Activated naive CD4-positive, alpha-beta T cell treated with anti-CD3 and anti-CD28 coated beads, Interleukin-2, amount 10 ng/mL, durations not matched to agents 7 days and 5 days (primary cell): Measurements from ENCODE around the gene SYTL2.

Experiments used
- CTCF ChIA-PET: fragments of 350-600 bp; sonication (Branson Sonifier 250); formaldehyde crosslinking; loops from one replicate; lab custom pipeline; 2021; ENCODE audit warnings: antibody characterized with exemption; lab: Charles Lee
- DNase-seq: peaks from one replicate; pipeline ENCODE4 v3.0.0-alpha.2; 2020
- H3K27ac Mint-ChIP-seq: one replicate; pipeline ENCODE4 v1.8.0; 2021; ENCODE audit warnings: mild to moderate bottlenecking, moderate library complexity, mixed read lengths
- H3K27me3 Mint-ChIP-seq: one replicate; pipeline ENCODE4 v1.8.0; 2021; ENCODE audit warnings: mild to moderate bottlenecking, mixed read lengths
- H3K36me3 Mint-ChIP-seq: one replicate; pipeline ENCODE4 v1.8.0; 2021; ENCODE audit warnings: mixed read lengths
- H3K4me1 Mint-ChIP-seq: one replicate; pipeline ENCODE4 v1.8.0; 2021; ENCODE audit warnings: mixed read lengths
- H3K4me3 Mint-ChIP-seq: one replicate; pipeline ENCODE4 v1.8.0; 2021; ENCODE audit warnings: mild to moderate bottlenecking, moderate library complexity, mixed read lengths
- H3K9me3 Mint-ChIP-seq: one replicate; pipeline ENCODE4 v1.8.0; 2021; ENCODE audit warnings: mixed read lengths

The SYTL2 gene

DNA sequence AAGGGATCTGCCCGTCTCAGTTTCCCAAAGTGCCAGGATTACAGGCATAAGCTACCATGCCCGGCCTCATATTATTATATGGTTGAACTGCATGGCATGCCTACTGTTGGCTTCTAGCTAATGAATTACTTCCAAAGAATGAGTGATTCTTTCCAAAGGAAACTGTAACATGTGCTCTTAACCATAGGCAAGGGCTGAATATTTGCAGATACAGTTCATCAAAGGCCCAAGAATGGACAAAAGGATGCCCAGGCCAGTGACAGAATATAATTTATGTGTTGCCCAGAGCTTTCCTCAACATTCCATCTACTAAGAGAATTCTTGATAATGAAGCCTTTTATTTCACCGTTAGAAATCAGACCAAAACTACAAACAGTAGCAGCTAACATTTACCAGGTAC lies 98.0 kb downstream of the SYTL2 start:
- no peaks in the 10 kb centered on the region for H3K9me3 Mint-ChIP-seq
- no peak for DNase-seq
- H3K36me3 Mint-ChIP-seq: peaks cover 6% of the 10 kb centered on the region
- H3K4me3 Mint-ChIP-seq: no peak overlapping the region
- no peak overlapping the region for H3K27ac Mint-ChIP-seq
- no peaks in the 10 kb centered on the region for H3K4me1 Mint-ChIP-seq
- H3K27me3 Mint-ChIP-seq: no peaks in the 10 kb centered on the region
- CTCF ChIA-PET: interaction anchor here (0.7 to 1.3 kb wide), 2 partner anchors 25 to 1604 kb away, joined by 3 read pairs; no protein-coding TSS in a partner anchor

DNA sequence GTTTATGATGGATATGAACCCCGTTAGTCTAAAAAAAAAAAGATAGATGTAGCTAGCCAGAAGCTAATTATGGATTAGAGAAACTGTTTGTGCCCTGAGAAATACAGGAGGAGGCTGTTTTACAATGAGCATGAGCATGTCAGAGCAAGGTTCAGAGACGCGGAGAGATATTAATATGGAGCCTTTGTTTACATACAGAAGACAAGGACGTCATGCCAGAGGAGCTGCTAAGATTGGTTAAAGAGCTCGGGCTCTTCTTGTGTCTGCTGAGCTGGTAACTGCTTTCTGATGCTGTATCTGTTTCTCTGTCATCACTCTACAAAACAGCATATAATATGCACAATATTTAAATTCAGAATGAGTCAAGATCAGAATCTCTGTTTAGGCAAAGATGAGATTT lies 100.0 kb downstream of the SYTL2 start:
- Mint-ChIP-seq H3K36me3 (peaks cover 19% of the 10 kb centered on the region), H3K4me3 (no peak overlapping the region), H3K27ac (no peak overlapping the region), H3K9me3 (no peaks in the 10 kb centered on the region), H3K4me1 (no peaks in the 10 kb centered on the region), H3K27me3 (no peaks in the 10 kb centered on the region)
- CTCF ChIA-PET: no interaction called here
- no peak for DNase-seq

DNA sequence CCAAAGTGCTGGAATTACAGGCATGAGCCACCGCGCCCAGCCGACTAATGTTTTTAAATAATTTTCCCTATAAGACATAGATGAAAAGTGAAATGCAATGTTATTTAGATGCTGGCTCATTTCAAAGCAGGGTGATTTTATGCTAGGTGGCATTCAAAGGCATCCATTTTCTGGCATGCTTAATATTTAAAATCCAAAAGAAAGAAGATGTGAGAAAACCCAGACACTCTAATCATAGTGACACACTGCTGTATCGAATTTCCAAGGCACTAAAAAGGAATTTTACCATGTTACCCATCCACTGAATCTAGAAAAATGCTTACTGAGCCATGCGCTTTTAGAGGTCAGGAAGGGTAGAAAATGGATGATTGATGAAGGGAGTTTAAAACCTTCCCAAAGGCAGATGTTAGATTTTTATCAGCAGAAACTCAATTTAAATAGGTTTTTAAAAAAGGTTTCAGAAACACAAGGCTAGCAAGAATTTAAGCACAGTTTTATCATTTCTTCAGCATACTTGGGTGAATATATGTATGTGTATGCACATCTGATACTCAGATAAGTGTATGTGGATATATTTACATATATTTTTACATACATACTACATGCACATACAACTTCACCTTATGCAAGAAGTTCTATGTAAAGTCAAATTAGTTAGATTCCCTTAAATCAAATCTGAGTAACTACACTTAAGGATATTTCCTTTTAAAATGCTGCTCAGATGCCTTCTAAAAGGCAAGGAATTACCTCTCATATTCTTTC lies 100.8 kb downstream of the SYTL2 start:
- no peaks in the 10 kb centered on the region for H3K9me3 Mint-ChIP-seq
- CTCF ChIA-PET: no interaction called here
- H3K4me3 Mint-ChIP-seq: no peak overlapping the region

DNA sequence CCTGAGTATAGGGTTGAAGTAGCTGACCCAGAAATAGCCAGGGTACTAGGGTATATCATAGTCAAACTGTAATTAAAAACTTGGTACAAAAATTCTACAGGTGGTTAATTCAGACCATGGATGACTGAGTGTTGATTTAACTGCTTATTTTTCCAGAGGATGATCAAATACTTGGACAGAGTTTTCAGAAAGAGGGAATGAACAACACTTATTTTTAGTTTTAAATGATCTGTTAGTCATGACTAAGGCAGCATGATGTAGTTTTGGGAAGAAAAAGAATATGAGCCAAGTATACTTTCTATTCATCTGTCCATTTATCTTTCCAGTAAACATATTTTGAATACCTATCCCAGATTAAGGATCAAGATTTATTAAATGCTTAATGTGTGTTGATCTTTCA lies 105.1 kb downstream of the SYTL2 start:
- Mint-ChIP-seq H3K36me3 (peaks cover 32% of the 10 kb centered on the region), H3K4me3 (no peak overlapping the region), H3K27ac (no peak overlapping the region), H3K4me1 (peaks cover 5% of the 10 kb centered on the region), H3K27me3 (no peaks in the 10 kb centered on the region), H3K9me3 (no peaks in the 10 kb centered on the region)
- DNase-seq: no peak
- CTCF ChIA-PET: no interaction called here

More for the DNA sequence above, 100.8 kb downstream of the SYTL2 start:
- Mint-ChIP-seq H3K27me3 (no peaks in the 10 kb centered on the region), H3K4me1 (no peaks in the 10 kb centered on the region), H3K27ac (no peak overlapping the region), H3K36me3 (peaks cover 20% of the 10 kb centered on the region)
- no peak for DNase-seq

DNA sequence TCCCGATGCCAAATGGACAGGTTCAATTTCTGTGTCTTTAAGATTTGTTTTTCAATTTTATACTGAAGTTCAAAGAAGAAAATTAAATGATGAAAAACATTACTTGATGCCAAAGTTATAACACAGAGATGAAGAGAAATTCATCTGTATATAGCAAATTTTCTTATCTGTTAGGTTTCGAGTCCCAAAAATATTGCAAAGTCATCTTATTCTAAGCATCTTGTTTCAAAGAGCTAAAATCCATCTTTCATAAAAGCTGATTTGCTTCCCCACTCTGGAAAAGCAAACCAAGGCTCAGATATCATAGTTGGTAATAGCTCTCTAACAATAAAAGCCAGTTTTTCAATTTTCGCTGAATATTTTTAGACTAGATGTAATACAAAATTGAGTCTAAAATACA lies 106.0 kb downstream of the SYTL2 start:
- DNase-seq: no peak
- Mint-ChIP-seq H3K27ac (no peak overlapping the region), H3K9me3 (no peaks in the 10 kb centered on the region), H3K36me3 (peaks cover 36% of the 10 kb centered on the region), H3K4me1 (peaks cover 14% of the 10 kb centered on the region), H3K27me3 (no peaks in the 10 kb centered on the region), H3K4me3 (no peak overlapping the region)
- CTCF ChIA-PET: no interaction called here

DNA sequence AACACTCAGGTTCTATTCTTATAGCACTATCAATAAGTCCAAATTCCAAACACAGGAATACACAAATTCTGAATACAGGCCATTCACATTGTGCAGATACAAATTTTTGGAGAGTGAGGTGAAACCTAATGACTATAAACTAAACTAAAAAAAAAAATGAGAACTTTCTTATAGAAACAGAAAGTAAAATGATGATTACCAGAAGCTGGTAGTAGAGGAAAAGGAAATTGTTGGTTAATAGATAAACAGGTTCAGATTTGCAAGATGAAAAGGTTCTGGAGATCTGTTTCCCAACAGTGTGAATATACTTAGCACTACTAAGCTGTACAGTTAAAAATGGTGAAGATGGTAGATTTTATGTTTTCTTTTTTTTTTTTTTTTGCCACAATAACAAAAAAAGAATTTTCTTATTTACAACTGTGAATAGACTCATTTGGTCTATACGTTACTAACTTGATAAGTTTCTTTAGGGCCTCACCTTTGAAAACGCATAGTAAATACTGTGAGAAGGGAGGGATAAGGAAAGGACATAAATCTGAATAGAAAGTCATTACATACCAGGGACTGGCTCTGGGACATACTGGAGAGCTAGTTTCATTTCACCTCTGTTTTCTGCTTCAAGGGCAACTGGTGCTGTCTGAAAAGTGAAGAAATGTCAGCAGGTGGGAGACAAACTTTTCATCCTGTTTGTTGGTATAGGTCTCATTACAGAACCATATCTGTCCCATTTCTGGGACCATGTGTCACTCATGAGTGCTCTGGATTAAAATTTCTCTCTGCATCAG lies 110.8 kb downstream of the SYTL2 start:
- Mint-ChIP-seq H3K4me3 (no peak overlapping the region), H3K36me3 (peaks cover 56% of the 10 kb centered on the region)

DNA sequence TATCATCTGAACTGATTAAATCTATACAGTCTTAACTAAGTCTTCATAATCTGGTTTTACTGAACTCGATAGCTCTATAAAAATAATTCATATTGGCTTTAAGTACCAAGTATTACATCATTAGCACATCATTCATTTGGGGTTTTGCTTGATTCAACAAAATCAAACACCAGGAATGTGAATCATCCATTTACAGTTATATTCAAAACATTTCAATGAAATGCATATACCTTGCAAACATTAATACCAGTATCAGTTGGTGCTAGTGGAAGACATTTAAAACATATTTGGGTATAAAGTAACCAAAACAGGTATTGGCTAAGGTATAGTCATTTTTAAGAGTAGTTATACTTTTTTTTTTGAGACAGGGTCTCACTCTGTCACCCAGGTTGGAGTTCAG lies 112.7 kb downstream of the SYTL2 start:
- Mint-ChIP-seq H3K4me3 (no peak overlapping the region), H3K4me1 (peaks cover 49% of the 10 kb centered on the region), H3K36me3 (peaks cover 58% of the 10 kb centered on the region), H3K27ac (no peak overlapping the region), H3K27me3 (no peaks in the 10 kb centered on the region), H3K9me3 (no peaks in the 10 kb centered on the region)
- CTCF ChIA-PET: interaction anchor here (0.9 to 4.3 kb wide), 6 partner anchors 11 to 129 kb away, joined by 3 to 22 read pairs (median 6); partner anchors contain the start of gene CCDC89
- no peak for DNase-seq

More for the DNA sequence above, 110.8 kb downstream of the SYTL2 start:
- H3K4me1 Mint-ChIP-seq: peaks cover 42% of the 10 kb centered on the region
- peak overlapping the region; percentile 76 for H3K27ac Mint-ChIP-seq
- DNase-seq: no peak
- H3K9me3 Mint-ChIP-seq: no peaks in the 10 kb centered on the region
- CTCF ChIA-PET: interaction anchor here (0.6 to 2.8 kb wide), 9 partner anchors 11 to 155 kb away, joined by 3 to 9 read pairs (median 4); partner anchors contain the start of genes CCDC83 and CCDC89
- H3K27me3 Mint-ChIP-seq: no peaks in the 10 kb centered on the region

DNA sequence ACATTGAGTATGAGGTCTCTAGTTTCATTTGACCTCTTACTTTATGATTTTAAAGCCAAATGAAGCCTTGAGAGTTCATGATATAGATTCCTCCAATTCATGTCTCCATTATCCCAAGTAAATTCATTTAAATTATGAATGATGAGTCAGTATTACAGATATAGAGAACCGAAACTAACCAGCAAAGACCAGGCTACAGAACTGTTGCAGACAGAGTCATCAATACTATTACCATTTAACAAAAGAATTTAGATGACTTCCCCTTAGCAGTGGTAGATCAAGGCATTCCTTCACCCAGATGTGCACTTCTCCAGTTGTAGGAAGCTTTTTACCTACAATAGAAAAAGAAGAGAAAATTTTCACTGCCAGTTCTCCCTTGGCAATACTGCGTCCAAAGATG lies 113.2 kb downstream of the SYTL2 start:
- CTCF ChIA-PET: interaction anchor here (1.2 to 4.3 kb wide), 2 partner anchors 48 to 129 kb away, joined by 4 to 22 read pairs; no protein-coding TSS in a partner anchor
- Mint-ChIP-seq H3K27ac (no peak overlapping the region), H3K4me1 (peaks cover 49% of the 10 kb centered on the region), H3K27me3 (no peaks in the 10 kb centered on the region), H3K36me3 (peaks cover 58% of the 10 kb centered on the region), H3K4me3 (no peak overlapping the region), H3K9me3 (no peaks in the 10 kb centered on the region)
- no peak for DNase-seq

DNA sequence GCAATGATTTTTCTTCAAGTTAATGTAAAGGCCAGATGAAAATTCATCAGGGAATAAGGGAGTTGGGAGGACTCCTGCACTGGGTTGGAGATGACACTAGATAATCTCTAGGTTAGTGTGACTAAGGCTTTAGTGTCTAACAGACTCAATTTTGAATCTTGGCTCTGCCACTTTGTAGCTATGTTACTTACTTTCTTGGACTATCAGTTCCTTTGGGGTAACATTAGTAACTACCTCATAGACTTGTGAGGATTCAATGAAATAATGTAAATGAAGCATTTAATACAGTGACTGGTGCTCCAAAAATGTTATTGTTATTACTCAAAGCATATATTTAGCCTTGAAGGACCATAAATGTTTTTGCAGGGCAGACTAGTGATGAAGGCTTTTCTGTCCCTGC lies 115.4 kb downstream of the SYTL2 start:
- CTCF ChIA-PET: interaction anchor here (0.8 to 4.3 kb wide), 14 partner anchors 12 to 912 kb away, joined by 3 to 22 read pairs (median 3); no protein-coding TSS in a partner anchor
- Mint-ChIP-seq H3K27ac (no peak overlapping the region), H3K27me3 (no peaks in the 10 kb centered on the region), H3K36me3 (peaks cover 60% of the 10 kb centered on the region), H3K9me3 (no peaks in the 10 kb centered on the region), H3K4me3 (no peak overlapping the region), H3K4me1 (peaks cover 43% of the 10 kb centered on the region)
- no peak for DNase-seq

DNA sequence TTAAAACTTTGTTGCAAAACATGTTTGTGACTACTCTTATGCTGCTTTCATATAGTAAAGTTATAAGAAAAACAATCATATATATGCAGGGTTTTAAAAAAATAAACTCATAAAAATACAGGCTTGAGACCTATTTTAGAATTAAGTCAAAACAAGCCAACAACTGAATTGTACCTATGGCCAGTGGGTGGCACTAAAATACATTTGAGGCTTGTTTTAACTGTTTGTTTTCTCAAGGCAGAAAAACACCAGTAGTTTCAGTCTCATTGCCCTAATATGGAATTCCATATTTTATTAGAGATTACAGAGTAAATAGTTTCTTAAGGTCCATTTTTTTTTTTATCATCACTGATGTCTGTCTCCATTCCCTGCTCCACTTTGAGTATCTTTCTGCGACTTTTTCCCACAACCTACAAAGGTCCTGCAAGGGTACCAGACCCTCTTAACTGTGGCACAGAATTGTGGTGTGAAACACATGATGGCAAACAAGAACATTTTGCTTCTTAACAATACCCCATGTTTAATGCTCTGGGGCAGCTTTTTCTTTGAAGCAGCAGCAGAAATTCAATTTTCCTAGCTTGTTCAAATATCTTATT lies 116.5 kb downstream of the SYTL2 start:
- Mint-ChIP-seq H3K9me3 (no peaks in the 10 kb centered on the region), H3K4me1 (peaks cover 33% of the 10 kb centered on the region), H3K27ac (no peak overlapping the region)

DNA sequence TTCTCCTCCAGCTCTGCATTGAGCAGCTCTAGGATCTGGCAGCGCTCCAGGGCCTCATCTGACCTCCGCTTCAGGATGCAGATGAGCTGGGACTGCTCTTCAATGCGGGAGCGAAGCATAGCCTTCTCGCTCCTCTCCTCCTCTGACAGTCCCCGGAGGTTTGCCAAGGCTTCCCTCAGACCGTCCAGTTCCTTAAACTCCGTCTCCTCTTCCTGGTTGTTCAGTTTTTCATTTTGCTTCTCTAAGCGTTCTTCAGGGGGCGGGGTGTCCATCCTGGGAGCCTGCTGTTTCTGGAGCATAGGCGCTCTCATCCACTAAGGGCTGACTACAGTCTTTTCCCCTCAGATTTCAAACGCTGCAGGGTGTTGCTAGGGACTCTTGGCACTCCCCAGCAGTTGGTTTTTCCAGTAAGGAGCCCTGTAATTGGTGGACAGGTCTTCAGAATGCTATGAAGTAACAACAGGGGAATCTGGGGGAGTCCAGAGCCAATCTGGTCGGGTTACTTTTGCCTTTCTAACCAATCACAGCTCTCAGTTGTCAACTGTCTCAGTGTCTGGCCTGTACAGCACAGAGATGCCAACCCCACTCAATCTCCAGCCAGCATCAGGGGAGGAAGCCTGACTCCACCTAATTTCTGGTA lies 125.0 kb downstream of the SYTL2 start, which contains the start of gene CCDC89:
Gene CCDC89 (minus strand): TSS at position 376 of the 640 bp plus-strand sequence. CDS start 65 bp downstream, at position 311.
- peaks cover 13% of the 10 kb centered on the region for H3K27me3 Mint-ChIP-seq

More for the DNA sequence above, 116.5 kb downstream of the SYTL2 start:
- CTCF ChIA-PET: interaction anchor here (0.8 to 4.3 kb wide), 13 partner anchors 9 to 160 kb away, joined by 3 to 22 read pairs (median 4); partner anchors contain the start of gene CCDC83
- DNase-seq: peak; percentile 27
- H3K36me3 Mint-ChIP-seq: peaks cover 57% of the 10 kb centered on the region
- H3K27me3 Mint-ChIP-seq: no peaks in the 10 kb centered on the region
- no peak overlapping the region for H3K4me3 Mint-ChIP-seq

DNA sequence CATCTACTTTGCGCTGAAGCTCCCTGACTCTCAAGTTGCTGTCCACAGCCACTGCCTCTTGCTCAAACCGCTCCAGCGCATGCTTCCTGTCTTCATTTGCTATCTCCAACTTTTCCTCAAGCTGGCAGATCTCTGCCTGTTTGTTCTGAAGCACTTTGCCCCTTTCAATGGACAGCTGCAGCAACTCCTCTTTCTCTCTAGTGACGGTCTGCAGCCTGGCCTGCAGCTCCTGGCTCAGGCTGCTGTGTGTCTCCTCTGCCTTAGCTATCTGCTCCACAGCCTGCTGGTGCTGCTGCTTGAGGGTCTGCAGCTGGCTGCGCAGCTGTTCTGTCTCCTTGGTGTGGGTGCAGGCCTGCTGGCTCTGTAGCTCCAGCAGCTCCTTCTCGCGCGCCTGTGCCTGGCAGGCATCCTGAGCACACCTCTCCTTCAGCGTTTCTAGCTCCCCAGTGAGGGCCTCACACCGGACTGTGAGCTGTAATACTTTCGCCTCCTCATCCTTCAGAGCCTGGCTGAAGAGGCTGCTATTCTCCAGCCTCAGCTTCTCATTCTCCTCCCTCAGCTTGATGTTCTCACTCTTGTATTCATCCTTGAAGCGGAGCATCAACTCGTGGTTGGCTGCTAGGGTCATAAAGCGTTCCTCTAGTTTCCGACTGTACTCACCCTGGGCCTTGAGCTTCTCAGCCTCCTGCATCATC lies 125.7 kb downstream of the SYTL2 start:
- peaks cover 22% of the 10 kb centered on the region for H3K4me1 Mint-ChIP-seq
- CTCF ChIA-PET: interaction anchor here (0.6 to 1.7 kb wide), 4 partner anchors 10 to 549 kb away, joined by 3 to 6 read pairs (median 4); no protein-coding TSS in a partner anchor
- H3K27ac Mint-ChIP-seq: no peak overlapping the region
- H3K9me3 Mint-ChIP-seq: no peaks in the 10 kb centered on the region
- DNase-seq: no peak
- peaks cover 9% of the 10 kb centered on the region for H3K36me3 Mint-ChIP-seq
- no peak overlapping the region for H3K4me3 Mint-ChIP-seq
- peaks cover 13% of the 10 kb centered on the region for H3K27me3 Mint-ChIP-seq

More for the DNA sequence above, 125.0 kb downstream of the SYTL2 start, which contains the start of gene CCDC89:
- Mint-ChIP-seq H3K9me3 (no peaks in the 10 kb centered on the region), H3K36me3 (peaks cover 12% of the 10 kb centered on the region), H3K4me1 (peaks cover 24% of the 10 kb centered on the region), H3K4me3 (no peak within 1 kb of the TSS), H3K27ac (no peak within 1 kb of the TSS)
- DNase-seq: no peak
- CTCF ChIA-PET: interaction anchor here (0.6 to 1.7 kb wide), 3 partner anchors 13 to 548 kb away, joined by 3 to 6 read pairs (median 3); no protein-coding TSS in a partner anchor
